Neural progenitor cell (in vitro differentiated cells): ENCODE data around the gene PCK2.

Source experiments
- CTCF ChIP-seq: fragments of 200-600 bp; sonication (generic); IDR thresholded peaks from 2 replicates; pipeline ENCODE4 v1.5.1; 2017; ENCODE audit warnings: antibody characterized with exemption, mild to moderate bottlenecking
- EZH2 ChIP-seq: fragments of 200-600 bp; sonication (generic); IDR thresholded peaks from 2 replicates; pipeline ENCODE4 v1.6.1; 2017; ENCODE audit warnings: antibody characterized with exemption, mild to moderate bottlenecking, moderate library complexity

- TF ChIP-seq CTCF (no peak), EZH2 (no peak)
Measured at GRCh38 chr14:24100197-24100981, 6.3 kb downstream of the PCK2 start.
